K562 (cell line): ENCODE results near the gene OR2C1. TPM values are rescaled to one million over a fixed set of nuclear protein-coding genes. Genes with fewer than 3 reads are reported as not detected.

Experiments
- CHAMP1 ChIP-seq: fragments of 450-650 bp; IDR thresholded peaks from 2 replicates; pipeline ENCODE4 v1.6.1; 2016; ENCODE audit warnings: mild to moderate bottlenecking
- FUS ChIP-seq: fragments of 200-400 bp; formaldehyde crosslinking; optimal IDR thresholded peaks from 2 replicates; pipeline ENCODE3; 2017; ENCODE audit warnings: low read depth, low read length
- HDAC8 ChIP-seq: fragments of 450-650 bp; IDR thresholded peaks from 2 replicates; pipeline ENCODE4 v1.6.1; 2016; ENCODE audit warnings: mild to moderate bottlenecking, missing genetic modification characterization, moderate library complexity, missing compliant biosample characterization
- RB1 ChIP-seq: fragments of 450-650 bp; IDR thresholded peaks from 2 replicates; pipeline ENCODE4 v1.6.1; 2017; ENCODE audit warnings: low read depth, mild to moderate bottlenecking
- RREB1 ChIP-seq: fragments of 250-450 bp; sonication (Bioruptor Pico); IDR thresholded peaks from 2 replicates; pipeline ENCODE4 v1.4.0; 2020
- STAT6 ChIP-seq: sonication (generic); formaldehyde crosslinking; IDR thresholded peaks from 2 replicates; pipeline ENCODE4 v1.8.1; 2023; ENCODE audit warnings: mild to moderate bottlenecking, missing genetic modification reagents
- TARDBP ChIP-seq: fragments of 450-650 bp; IDR thresholded peaks from 2 replicates; pipeline ENCODE4 v1.6.1; 2016
- TFAM ChIP-seq: fragments of 250-450 bp; sonication (Bioruptor Pico); conservative IDR thresholded peaks from 2 replicates; pipeline ENCODE4 v1.5.0; 2021; ENCODE audit warnings: mild to moderate bottlenecking, moderate library complexity
- ZHX1 ChIP-seq: fragments of 150-350 bp; conservative IDR thresholded peaks from 2 replicates; pipeline ENCODE4 v1.6.1; 2014; ENCODE audit warnings: low read length
- polyA plus RNA-seq, 8 experiments: library from polyadenylated mRNA; depleted of rRNA in 4 of 8; stranded (reverse) in 5 of 8; unstranded in 3 of 8; fragments of >200 nt; fragmentation: Nextera tagmentation in 2 of 8; fragmentation: Illumina TruSeq in 1 of 8; extraction: Ambion mirVana in 2 of 8; extraction: Trizol in 1 of 8; gene quantifications; 2 replicates each; pipeline versions ENCODE4 v1.2.1 to v1.2.3, GENCODE V29; 2011 to 2014; ENCODE audit warnings: inconsistent platforms in 1 of 8, missing spikeins in 1 of 8
- total RNA-seq, 7 experiments: library from RNA; depleted of rRNA in 6 of 7; stranded (reverse); fragments of >200 nt in 6 of 7; fragmentation: Illumina TruSeq in 2 of 7; extraction: Trizol in 2 of 7; gene quantifications; 2 replicates each; pipeline versions ENCODE4 v1.2.1 to v1.2.3, GENCODE V29; 2011 to 2021; ENCODE audit warnings: low replicate concordance in 1 of 7
- TF ChIP-seq, protein P1 (sequence below): fragments of 450-650 bp; IDR thresholded peaks from 2 replicates; pipeline ENCODE4 v1.6.1; 2016; ENCODE audit warnings: missing biosample characterization, missing genetic modification characterization
- TF ChIP-seq, protein P2 (sequence below), 2 experiments: fragments of 200-800 bp in 1 of 2; sonication (Bioruptor generic) in 1 of 2; sonication (generic) in 1 of 2; formaldehyde crosslinking in 1 of 2; IDR thresholded peaks in 1 of 2; conservative IDR thresholded peaks in 1 of 2; 2 replicates each; pipeline versions ENCODE4 v1.5.0 to v1.6.1; 2016 to 2020; ENCODE audit warnings: missing compliant biosample characterization in 1 of 2, missing genetic modification characterization in 1 of 2, missing genetic modification reagents in 1 of 2

Gene OR2C1
- total and polyA plus RNA-seq, 9 of the 15 experiments (the other 6 are each of a cell fraction or from before 2014, with no cell fraction given), result not detected

GRCh38 chr16:3388325-3388724 lies 32.6 kb downstream of the OR2C1 start (continued):
- TF ChIP-seq STAT6 (CRISPR knock-in tag) (no peak), FUS (no peak), RB1 (no peak), TFAM (no peak), RREB1 (no peak), TARDBP (no peak), CHAMP1 (peak; percentile 74; the same call in 1 of the 2 replicates), HDAC8 (tag) (no peak), ZHX1 (no peak)
- TF ChIP-seq, protein P1, sequence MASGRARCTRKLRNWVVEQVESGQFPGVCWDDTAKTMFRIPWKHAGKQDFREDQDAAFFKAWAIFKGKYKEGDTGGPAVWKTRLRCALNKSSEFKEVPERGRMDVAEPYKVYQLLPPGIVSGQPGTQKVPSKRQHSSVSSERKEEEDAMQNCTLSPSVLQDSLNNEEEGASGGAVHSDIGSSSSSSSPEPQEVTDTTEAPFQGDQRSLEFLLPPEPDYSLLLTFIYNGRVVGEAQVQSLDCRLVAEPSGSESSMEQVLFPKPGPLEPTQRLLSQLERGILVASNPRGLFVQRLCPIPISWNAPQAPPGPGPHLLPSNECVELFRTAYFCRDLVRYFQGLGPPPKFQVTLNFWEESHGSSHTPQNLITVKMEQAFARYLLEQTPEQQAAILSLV (tag), result no peak
- TF ChIP-seq, protein P2, sequence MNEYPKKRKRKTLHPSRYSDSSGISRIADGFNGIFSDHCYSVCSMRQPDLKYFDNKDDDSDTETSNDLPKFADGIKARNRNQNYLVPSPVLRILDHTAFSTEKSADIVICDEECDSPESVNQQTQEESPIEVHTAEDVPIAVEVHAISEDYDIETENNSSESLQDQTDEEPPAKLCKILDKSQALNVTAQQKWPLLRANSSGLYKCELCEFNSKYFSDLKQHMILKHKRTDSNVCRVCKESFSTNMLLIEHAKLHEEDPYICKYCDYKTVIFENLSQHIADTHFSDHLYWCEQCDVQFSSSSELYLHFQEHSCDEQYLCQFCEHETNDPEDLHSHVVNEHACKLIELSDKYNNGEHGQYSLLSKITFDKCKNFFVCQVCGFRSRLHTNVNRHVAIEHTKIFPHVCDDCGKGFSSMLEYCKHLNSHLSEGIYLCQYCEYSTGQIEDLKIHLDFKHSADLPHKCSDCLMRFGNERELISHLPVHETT (CRISPR knock-in tag; conservative IDR thresholded peaks at IDR 0.05 in 1 of 2, IDR thresholded peaks at IDR 0.05 in 1 of 2), result no peak
